Stomach (tissue), 4 donors: ENCODE results near the gene PPP1R1A.

Experiments
- CTCF ChIP-seq, 7 experiments: fragments of 450-650 bp in 4 of 7; fragments of 200-600 bp in 3 of 7; sonication (generic) in 3 of 7; IDR thresholded peaks; one replicate each; pipeline ENCODE4 v1.5.1; 2016 to 2019; ENCODE audit warnings: antibody characterized with exemption in 7 of 7, control low read depth in 2 of 7, mild to moderate bottlenecking in 1 of 7
- EP300 ChIP-seq: sonication (generic); formaldehyde crosslinking; IDR thresholded peaks from one replicate; pipeline ENCODE4 v1.6.1; 2017; ENCODE audit warnings: antibody characterized with exemption
- POLR2A ChIP-seq, 4 donors: fragments of 450-650 bp; IDR thresholded peaks; one replicate each; pipeline ENCODE4 v1.6.1; 2016; ENCODE audit warnings: antibody characterized with exemption in 4 of 4, control low read depth in 2 of 4, mild to moderate bottlenecking in 1 of 4, moderate library complexity in 1 of 4

GRCh38 chr12:54604436-54604835 lies 16.0 kb upstream of the PPP1R1A start:
- TF ChIP-seq CTCF (IDR thresholded peaks at IDR 0.05) (no peak), EP300 (no peak), POLR2A (IDR thresholded peaks at IDR 0.05) (no peak)
